ENCODE measurements around the gene PTPN1.

DNA sequence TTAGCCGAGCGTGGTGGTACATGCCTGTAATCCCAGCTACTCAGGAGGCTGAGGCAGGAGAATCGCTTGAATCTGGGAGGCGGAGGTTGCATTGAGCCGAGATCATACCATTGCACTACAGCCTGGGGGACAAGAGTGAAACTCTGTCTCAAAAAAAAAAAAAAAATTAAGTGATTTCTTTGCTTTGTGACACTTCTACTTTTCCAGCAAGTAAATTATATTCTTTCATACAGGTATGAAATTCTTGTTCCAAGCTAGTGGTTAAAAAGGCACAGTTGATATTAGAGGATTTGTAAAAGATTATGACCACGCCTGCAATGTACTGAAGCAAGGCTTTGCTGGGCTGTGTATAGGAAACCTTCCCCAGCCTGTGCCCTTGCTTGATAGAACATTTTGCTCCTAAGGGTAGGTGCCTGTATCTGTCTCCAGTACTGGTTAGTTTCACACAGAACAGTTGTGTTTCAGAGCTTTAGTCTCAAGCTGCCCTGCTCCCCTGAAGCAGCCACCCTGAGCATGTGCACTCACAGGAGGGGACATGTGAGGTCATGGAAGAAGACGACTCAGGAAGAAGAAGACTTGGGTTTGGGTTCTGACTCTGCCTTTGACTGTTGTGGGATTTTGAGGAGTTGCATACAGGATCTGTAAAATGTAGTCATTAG lies 10.2 kb downstream of the PTPN1 start:
- TF ChIP-seq ZFP69B (tag by site-specific recombination; IDR thresholded peaks at IDR 0.05) (no peak), ZNF24 (tag by site-specific recombination; IDR thresholded peaks at IDR 0.05) (no peak), ZNF2 (tag by site-specific recombination; IDR thresholded peaks at IDR 0.05) (no peak), ZNF626 (tag by site-specific recombination; IDR thresholded peaks at IDR 0.05) (no peak), SALL2 (tag by site-specific recombination; IDR thresholded peaks at IDR 0.05; ENCODE audit: borderline replicate concordance) (no peak), ZNF202 (tag by site-specific recombination; IDR thresholded peaks at IDR 0.05; ENCODE audit: borderline replicate concordance) (no peak), ZNF747 (tag by site-specific recombination; IDR thresholded peaks at IDR 0.05) (no peak), ZNF677 (tag by site-specific recombination; IDR thresholded peaks at IDR 0.05) (no peak), ZSCAN23 (tag by site-specific recombination; IDR thresholded peaks at IDR 0.05) (no peak)
- TF ChIP-seq, protein P1, sequence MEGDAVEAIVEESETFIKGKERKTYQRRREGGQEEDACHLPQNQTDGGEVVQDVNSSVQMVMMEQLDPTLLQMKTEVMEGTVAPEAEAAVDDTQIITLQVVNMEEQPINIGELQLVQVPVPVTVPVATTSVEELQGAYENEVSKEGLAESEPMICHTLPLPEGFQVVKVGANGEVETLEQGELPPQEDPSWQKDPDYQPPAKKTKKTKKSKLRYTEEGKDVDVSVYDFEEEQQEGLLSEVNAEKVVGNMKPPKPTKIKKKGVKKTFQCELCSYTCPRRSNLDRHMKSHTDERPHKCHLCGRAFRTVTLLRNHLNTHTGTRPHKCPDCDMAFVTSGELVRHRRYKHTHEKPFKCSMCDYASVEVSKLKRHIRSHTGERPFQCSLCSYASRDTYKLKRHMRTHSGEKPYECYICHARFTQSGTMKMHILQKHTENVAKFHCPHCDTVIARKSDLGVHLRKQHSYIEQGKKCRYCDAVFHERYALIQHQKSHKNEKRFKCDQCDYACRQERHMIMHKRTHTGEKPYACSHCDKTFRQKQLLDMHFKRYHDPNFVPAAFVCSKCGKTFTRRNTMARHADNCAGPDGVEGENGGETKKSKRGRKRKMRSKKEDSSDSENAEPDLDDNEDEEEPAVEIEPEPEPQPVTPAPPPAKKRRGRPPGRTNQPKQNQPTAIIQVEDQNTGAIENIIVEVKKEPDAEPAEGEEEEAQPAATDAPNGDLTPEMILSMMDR (tag by site-specific recombination; IDR thresholded peaks at IDR 0.05) = no peak
- TF ChIP-seq, protein P2, sequence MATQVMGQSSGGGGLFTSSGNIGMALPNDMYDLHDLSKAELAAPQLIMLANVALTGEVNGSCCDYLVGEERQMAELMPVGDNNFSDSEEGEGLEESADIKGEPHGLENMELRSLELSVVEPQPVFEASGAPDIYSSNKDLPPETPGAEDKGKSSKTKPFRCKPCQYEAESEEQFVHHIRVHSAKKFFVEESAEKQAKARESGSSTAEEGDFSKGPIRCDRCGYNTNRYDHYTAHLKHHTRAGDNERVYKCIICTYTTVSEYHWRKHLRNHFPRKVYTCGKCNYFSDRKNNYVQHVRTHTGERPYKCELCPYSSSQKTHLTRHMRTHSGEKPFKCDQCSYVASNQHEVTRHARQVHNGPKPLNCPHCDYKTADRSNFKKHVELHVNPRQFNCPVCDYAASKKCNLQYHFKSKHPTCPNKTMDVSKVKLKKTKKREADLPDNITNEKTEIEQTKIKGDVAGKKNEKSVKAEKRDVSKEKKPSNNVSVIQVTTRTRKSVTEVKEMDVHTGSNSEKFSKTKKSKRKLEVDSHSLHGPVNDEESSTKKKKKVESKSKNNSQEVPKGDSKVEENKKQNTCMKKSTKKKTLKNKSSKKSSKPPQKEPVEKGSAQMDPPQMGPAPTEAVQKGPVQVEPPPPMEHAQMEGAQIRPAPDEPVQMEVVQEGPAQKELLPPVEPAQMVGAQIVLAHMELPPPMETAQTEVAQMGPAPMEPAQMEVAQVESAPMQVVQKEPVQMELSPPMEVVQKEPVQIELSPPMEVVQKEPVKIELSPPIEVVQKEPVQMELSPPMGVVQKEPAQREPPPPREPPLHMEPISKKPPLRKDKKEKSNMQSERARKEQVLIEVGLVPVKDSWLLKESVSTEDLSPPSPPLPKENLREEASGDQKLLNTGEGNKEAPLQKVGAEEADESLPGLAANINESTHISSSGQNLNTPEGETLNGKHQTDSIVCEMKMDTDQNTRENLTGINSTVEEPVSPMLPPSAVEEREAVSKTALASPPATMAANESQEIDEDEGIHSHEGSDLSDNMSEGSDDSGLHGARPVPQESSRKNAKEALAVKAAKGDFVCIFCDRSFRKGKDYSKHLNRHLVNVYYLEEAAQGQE (tag by site-specific recombination; IDR thresholded peaks at IDR 0.05) = no peak
- TF ChIP-seq, protein P3, sequence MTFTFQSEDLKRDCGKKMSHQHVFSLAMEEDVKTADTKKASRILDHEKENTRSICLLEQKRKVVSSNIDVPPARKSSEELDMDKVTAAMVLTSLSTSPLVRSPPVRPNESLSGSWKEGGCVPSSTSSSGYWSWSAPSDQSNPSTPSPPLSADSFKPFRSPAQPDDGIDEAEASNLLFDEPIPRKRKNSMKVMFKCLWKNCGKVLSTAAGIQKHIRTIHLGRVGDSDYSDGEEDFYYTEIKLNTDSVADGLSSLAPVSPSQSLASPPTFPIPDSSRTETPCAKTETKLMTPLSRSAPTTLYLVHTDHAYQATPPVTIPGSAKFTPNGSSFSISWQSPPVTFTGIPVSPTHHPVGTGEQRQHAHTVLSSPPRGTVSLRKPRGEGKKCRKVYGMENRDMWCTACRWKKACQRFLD (tag by site-specific recombination; IDR thresholded peaks at IDR 0.05) = no peak
